NCI-H2107 (cell line): Measurements from ENCODE around the gene NBPF19.
"Not testable (repeated sequence)": the region's sequence is repeated elsewhere in the genome, so short reads cannot be mapped to it uniquely, and the experiment has no call there.

Source experiments
- DNase-seq: peaks from one replicate; lab custom pipeline; 2025; lab: John Stamatoyannopoulos, UW

NBPF19 gene, protein sequence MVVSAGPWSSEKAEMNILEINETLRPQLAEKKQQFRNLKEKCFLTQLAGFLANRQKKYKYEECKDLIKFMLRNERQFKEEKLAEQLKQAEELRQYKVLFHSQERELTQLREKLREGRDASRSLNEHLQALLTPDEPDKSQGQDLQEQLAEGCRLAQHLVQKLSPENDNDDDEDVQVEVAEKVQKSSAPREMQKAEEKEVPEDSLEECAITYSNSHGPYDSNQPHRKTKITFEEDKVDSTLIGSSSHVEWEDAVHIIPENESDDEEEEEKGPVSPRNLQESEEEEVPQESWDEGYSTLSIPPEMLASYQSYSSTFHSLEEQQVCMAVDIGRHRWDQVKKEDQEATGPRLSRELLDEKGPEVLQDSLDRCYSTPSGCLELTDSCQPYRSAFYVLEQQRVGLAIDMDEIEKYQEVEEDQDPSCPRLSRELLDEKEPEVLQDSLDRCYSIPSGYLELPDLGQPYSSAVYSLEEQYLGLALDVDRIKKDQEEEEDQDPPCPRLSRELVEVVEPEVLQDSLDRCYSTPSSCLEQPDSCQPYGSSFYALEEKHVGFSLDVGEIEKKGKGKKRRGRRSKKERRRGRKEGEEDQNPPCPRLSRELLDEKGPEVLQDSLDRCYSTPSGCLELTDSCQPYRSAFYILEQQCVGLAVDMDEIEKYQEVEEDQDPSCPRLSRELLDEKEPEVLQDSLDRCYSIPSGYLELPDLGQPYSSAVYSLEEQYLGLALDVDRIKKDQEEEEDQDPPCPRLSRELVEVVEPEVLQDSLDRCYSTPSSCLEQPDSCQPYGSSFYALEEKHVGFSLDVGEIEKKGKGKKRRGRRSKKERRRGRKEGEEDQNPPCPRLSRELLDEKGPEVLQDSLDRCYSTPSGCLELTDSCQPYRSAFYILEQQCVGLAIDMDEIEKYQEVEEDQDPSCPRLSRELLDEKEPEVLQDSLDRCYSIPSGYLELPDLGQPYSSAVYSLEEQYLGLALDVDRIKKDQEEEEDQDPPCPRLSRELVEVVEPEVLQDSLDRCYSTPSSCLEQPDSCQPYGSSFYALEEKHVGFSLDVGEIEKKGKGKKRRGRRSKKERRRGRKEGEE (N-terminal part only)

DNA sequence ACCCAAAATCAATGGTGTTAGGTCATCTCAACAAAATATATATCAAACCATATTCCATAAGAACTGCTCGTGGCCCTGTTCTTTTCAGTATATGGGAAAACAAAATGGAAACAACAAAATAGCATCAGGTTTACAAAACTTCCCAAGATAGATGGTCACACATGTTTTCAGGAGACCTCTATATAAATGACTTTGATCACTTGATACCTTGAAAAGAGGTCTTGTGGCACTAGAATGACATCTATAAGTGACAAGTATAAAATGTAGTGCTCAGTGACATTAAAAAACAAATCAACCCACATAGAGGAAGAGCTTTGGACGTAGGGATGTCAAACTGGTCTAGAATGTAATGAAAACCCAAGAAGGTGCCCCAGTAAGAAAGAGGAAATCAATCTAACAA is at the start of gene NBPF19:
Gene NBPF19 (plus strand): TSS at position 301 of the 400 bp plus-strand sequence. CDS start 888 bp downstream, outside the sequence.
- DNase-seq = not testable (repeated sequence)

DNA sequence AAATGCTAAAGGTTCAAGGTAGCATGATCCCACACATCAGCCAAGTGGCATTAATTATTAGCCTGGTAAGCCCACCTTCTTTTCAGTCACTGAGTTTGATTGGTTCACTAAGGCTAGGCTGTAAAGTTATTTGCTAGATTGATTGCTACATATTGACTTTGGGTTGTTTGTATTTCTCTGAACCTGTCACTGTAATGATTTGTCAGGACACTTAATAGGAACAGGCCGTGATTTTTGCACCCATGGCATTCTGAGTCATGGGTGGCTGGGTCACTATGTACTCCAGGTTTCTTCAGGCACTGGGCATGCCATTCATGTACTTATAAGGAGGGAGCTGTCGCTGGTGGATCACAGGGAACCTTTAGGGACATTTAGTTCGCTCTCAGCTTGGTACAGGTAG is 46.5 kb upstream of the NBPF19 start:
- DNase-seq = not testable (repeated sequence)

DNA sequence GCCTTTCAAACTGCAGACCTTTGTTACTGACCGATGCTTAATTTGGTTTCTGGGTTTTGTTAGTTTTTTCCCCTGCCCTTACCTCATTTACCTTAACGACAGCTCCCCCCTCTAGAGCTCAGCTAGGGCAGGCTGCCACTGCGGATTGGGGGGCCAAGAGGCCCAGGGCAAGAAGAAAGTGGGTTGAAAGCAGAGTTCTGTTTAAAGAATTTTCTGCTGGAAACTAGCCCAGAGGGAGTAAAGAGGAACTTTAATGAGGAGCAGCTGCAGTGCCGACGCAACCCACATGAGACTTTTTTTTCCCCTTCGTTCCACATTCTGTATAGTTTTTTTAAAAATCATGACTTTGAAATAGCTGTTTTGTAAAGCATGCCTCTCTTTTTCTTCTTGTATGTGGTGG is 29.4 kb upstream of the NBPF19 start:
- not testable (repeated sequence) for DNase-seq

DNA sequence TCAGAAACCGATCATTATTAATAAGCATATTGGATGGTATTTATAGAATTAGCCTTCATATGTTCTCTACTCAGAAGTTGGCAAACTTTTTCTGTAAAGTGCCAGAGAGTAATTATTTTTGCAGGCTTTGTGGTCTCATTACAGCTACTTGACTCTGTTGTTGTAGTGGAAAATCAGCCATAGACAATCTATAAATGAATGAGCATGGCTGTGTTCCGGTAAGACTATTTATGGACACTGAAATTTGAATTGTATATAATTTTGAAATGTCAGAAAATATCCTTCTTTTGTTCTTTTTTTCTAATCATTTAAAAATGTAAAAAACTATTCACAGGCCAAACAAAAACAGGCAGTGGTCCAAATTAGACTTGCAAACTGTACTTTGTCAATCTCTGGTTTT is 22.6 kb upstream of the NBPF19 start:
- DNase-seq = not testable (repeated sequence)

DNA sequence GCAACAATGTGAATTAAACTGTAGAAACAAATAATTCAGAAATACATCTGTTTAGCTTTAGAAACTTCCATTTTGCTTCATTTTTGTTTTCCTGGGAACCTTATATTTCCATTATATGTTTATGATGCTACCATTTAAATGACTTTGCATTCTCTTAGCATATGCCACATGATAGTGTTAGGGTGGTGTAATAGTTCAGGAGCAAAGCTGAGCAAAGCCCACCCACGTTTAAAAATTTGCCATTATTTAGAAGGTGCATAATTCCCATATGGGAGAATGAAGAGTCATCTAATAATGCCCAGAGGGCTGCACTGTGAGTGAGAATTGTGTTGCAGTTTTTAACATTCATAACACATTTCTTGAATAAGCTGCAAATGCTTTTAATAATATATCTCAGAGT is 22.2 kb upstream of the NBPF19 start:
- not testable (repeated sequence) for DNase-seq

DNA sequence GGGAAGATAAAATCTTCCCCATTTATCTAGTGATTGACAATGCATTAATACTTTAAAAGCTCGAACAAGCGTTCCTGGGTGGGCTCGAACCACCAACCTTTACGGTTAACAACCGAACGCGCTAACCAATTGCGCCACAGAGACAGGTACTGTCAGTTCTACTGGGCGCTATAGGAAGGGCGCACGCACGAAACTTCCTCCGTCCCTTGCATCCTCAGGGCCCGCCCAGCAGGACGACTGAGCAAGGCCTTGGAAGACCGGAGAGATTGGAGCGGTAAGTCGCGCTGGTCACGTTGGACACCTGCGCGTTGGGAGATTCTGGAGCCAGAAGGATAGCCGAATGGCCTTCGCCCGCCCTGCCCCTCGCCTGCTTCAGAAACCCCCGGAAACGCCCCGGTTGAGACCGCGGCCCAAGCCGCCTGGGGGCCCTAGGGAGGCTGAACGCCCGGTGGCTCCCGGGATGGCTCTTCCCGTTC is 83.5 kb downstream of the NBPF19 start:
- not testable (repeated sequence) for DNase-seq

DNA sequence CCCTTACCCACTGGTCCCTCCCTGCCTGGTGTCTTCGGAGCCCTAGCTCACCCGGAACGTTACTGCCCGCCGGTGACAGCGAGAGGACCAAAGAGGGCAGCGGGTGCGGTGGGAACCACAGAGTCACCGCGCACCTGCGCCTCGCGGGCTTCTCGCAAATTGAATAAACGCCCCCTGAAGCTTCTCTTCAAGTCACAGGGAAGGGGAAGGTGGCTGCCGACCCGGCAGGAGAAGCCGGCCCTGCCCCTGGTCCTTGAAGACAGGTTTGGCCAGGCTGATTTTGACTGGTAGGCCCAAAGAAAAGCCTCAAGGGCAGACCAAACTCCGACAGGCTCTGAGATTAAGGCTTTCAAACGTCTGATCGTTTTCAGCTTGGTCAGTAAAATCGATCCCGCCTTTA is 87.0 kb downstream of the NBPF19 start:
- DNase-seq = not testable (repeated sequence)

DNA sequence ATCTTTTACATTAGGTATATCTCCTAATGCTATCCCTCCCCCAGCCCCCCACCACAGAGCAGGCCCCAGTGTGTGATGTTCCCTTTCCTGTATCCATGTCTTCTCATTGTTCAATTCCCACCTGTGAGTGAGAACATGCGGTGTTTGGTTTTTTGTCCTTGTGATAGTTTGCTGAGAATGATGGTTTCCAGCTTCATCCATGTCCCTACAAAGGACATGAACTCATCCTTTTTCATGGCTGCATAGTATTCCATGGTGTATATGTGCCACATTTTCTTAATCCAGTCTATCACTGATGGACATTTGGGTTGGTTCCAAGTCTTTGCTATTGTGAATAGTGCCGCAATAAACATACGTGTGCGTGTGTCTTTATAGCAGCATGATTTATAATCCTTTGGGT is 90.6 kb downstream of the NBPF19 start:
- not testable (repeated sequence) for DNase-seq

DNA sequence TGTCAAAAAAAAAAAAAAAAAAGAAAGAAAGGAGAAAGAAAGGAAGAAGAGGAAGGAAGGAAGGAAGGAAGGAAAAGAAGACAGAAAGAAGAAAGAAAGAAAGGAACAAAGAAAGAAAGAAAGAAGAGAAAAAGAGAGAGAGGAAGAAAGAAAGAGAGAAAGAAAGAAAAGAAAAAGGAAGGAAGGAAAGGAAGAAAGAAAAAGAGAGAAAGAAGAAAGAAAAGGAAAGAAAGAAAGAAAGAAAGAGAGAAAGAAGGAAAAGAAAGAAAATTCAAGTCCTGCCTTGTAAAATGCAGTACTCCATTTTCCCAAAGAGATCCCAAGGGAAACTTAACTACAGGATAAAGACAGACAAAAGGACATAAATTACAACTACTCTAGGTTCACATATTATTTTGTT is 97.9 kb downstream of the NBPF19 start:
- DNase-seq = not testable (repeated sequence)

DNA sequence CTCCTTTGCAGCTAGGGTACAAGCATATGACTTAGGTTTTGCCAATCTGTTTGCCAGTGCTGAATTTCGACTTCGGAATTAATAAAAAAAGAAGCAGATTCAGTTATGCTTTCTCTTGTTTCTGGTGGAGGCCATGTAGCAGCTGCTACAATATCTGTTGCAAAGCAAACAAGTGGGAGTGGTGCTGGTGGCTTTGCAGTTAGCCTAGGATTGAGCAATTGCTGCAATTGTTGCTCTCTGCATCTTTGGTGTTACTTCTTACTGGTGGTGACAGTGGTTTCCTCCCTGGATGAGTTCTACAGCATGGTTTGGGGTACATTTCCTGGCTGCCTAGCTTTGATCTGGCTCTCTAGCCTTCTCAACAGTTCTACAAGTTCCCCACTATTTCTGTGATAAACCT is 110.7 kb downstream of the NBPF19 start:
- DNase-seq = not testable (repeated sequence)
